Measurements from ENCODE around the gene MDP1. TPM values are rescaled to one million over a fixed set of nuclear protein-coding genes. Genes with fewer than 3 reads are reported as not detected.
"Not testable (repeated sequence)": the region's sequence is repeated elsewhere in the genome, so short reads cannot be mapped to it uniquely, and the experiment has no call there.

MDP1 gene
- total RNA-seq, 4 donors from 2014 or later = 11.1 to 17.5 (median 14.4) TPM

GRCh38 chr14:24246765-24247212, 30.9 kb upstream of the MDP1 start:
- WGBS = 91% methylated on average over 3 of the region's 3 CpGs
- intact Hi-C loops (cut with DNase I) = no loop called here

GRCh38 chr14:24245350-24245749, 29.5 kb upstream of the MDP1 start:
- H3K9me3 ChIP-seq; H3K27ac ChIP-seq (replicated peaks in 1 of 4); DNase-seq (ENCODE audit: extremely low spot score); intact Hi-C loops (cut with DNase I); H3K27me3 ChIP-seq; H3K4me3 ChIP-seq: not testable (repeated sequence)
- 96% methylated on average over 11 of the region's 11 CpGs for WGBS
- H3K36me3 ChIP-seq = peaks cover 6 to 12% (median 9%) of the 10 kb centered on the region in 4 donors
- H3K4me1 ChIP-seq = peaks cover 21 to 27% (median 26%) of the 10 kb centered on the region in 4 donors

More at GRCh38 chr14:24246765-24247212, 30.9 kb upstream of the MDP1 start:
- Histone ChIP-seq H3K27me3 (no peaks in the 10 kb centered on the region), H3K9me3 (no peaks in the 10 kb centered on the region), H3K36me3 (no peaks in the 10 kb centered on the region), H3K4me3 (no peak overlapping the region), H3K27ac (replicated peaks in 1 of 4) (no peak overlapping the region), H3K4me1 (peaks cover 7 to 13% (median 12%) of the 10 kb centered on the region in 4 donors)
- DNase-seq (ENCODE audit: extremely low spot score) = no peak
- TF ChIP-seq EP300 (IDR thresholded peaks at IDR 0.05) (no peak), POLR2A (IDR thresholded peaks at IDR 0.05; ENCODE audit: low read depth) (no peak), POLR2AphosphoS5 (IDR thresholded peaks at IDR 0.05) (no peak), CTCF (IDR thresholded peaks at IDR 0.05) (no peak)

- Histone ChIP-seq H3K36me3 (peaks cover 24 to 31% (median 28%) of the 10 kb centered on the region in 4 donors), H3K4me3 (peak overlapping the region; percentile 65 to 83 (median 74)), H3K27ac (replicated peaks in 1 of 4) (peak overlapping the region; percentile 94 to 99 (median 97)), H3K9me3 (no peaks in the 10 kb centered on the region), H3K4me1 (peaks cover 39 to 47% (median 45%) of the 10 kb centered on the region in 4 donors), H3K27me3 (no peaks in the 10 kb centered on the region)
- intact Hi-C loops (cut with DNase I) = loop anchor here (2.0 to 5.0 kb wide), 2 partner anchors 55 to 199 kb away; partner anchors contain the start of genes DHRS1, NOP9 and SDR39U1
- no peak for TF ChIP-seq CTCF (IDR thresholded peaks at IDR 0.05)
- WGBS = 64% methylated on average over 10 of the region's 10 CpGs
- no peak for DNase-seq (ENCODE audit: extremely low spot score)
Observed at GRCh38 chr14:24243336-24243836, 27.5 kb upstream of the MDP1 start.

- 1% methylated on average over 19 of the region's 39 CpGs for WGBS
- Histone ChIP-seq H3K27me3 (no peaks in the 10 kb centered on the region), H3K27ac (replicated peaks in 1 of 4) (peak overlapping the region; percentile 94 to 99 (median 97)), H3K4me1 (peaks cover 44 to 61% (median 51%) of the 10 kb centered on the region in 4 donors), H3K4me3 (peak overlapping the region; percentile 65 to 83 (median 74)), H3K9me3 (no peaks in the 10 kb centered on the region), H3K36me3 (peaks cover 37 to 46% (median 42%) of the 10 kb centered on the region in 4 donors)
- intact Hi-C loops (cut with DNase I) = loop anchor here (2.0 to 5.0 kb wide), 2 partner anchors 57 to 200 kb away; partner anchors contain the start of genes DHRS1, NOP9 and SDR39U1
- TF ChIP-seq CTCF (IDR thresholded peaks at IDR 0.05) = peak; percentile 57 to 71 (median 57)
- no peak for TF ChIP-seq EP300 (IDR thresholded peaks at IDR 0.05)
- peak; percentile 98 for DNase-seq (ENCODE audit: extremely low spot score)
Observed at GRCh38 chr14:24241829-24242443, 26.1 kb upstream of the MDP1 start.

GRCh38 chr14:24240110-24240918, 24.4 kb upstream of the MDP1 start:
- 92% methylated on average over 7 of the region's 9 CpGs for WGBS
- Histone ChIP-seq H3K27ac (replicated peaks in 1 of 4) (peak overlapping the region; percentile 94 to 99 (median 97)), H3K9me3 (no peaks in the 10 kb centered on the region), H3K27me3 (no peaks in the 10 kb centered on the region), H3K36me3 (peaks cover 51 to 62% (median 59%) of the 10 kb centered on the region in 4 donors), H3K4me1 (peaks cover 44 to 67% (median 54%) of the 10 kb centered on the region in 4 donors), H3K4me3 (no peak overlapping the region)
- no peak for TF ChIP-seq POLR2AphosphoS5 (IDR thresholded peaks at IDR 0.05)
- TF ChIP-seq EP300 (IDR thresholded peaks at IDR 0.05) = no peak
- no peak for TF ChIP-seq POLR2A (IDR thresholded peaks at IDR 0.05; ENCODE audit: low read depth)
- no peak for TF ChIP-seq CTCF (IDR thresholded peaks at IDR 0.05)
- intact Hi-C loops (cut with DNase I) = loop anchor here (5.0 kb wide), 1 partner anchor 202 kb away; the partner anchor contains the start of gene SDR39U1
- no peak for DNase-seq (ENCODE audit: extremely low spot score)
